GM19238 (cell line): ENCODE results near the gene RAD18.

ENCODE experiments used
- DNase-seq: peaks from one replicate; pipeline ENCODE4 v3.0.0; 2011; ENCODE audit warnings: low spot score; ENCODE audit not compliant: insufficient read length

RAD18 gene

GRCh38 chr3:8963137-8963853, at the start of gene RAD18:
Gene RAD18, minus strand, starts transcription at chr3:8963472. Its CDS starts 87 bp downstream, at chr3:8963385.
- DNase-seq: peak; percentile 64

- no peak for DNase-seq
These were observed 49.2 kb upstream of the RAD18 start for GRCh38 chr3:9012521-9012920.

GRCh38 chr3:9009976-9010545, 46.8 kb upstream of the RAD18 start:
- no peak for DNase-seq

- no peak for DNase-seq
These were observed 45.4 kb upstream of the RAD18 start for GRCh38 chr3:9008550-9009255.

- no peak for DNase-seq
These were observed 44.7 kb upstream of the RAD18 start for GRCh38 chr3:9007928-9008327.

GRCh38 chr3:9007213-9007612, 43.9 kb upstream of the RAD18 start:
- no peak for DNase-seq

- DNase-seq: no peak
These were observed 36.8 kb upstream of the RAD18 start for GRCh38 chr3:9000041-9000440.

GRCh38 chr3:8997151-8997550, 33.9 kb upstream of the RAD18 start:
- no peak for DNase-seq

GRCh38 chr3:8996681-8997121, 33.4 kb upstream of the RAD18 start:
- DNase-seq: no peak

GRCh38 chr3:8996216-8996615, 32.9 kb upstream of the RAD18 start:
- DNase-seq: no peak

GRCh38 chr3:8994226-8994625, 31.0 kb upstream of the RAD18 start:
- DNase-seq: no peak

- no peak for DNase-seq
These were observed 30.1 kb upstream of the RAD18 start for GRCh38 chr3:8993331-8993730.

- DNase-seq: no peak
These were observed 29.6 kb upstream of the RAD18 start for GRCh38 chr3:8992854-8993253.

GRCh38 chr3:8992199-8992598, 28.9 kb upstream of the RAD18 start:
- no peak for DNase-seq

- DNase-seq: no peak
These were observed 27.3 kb upstream of the RAD18 start for GRCh38 chr3:8990266-8991215.

- DNase-seq: no peak
These were observed 25.7 kb upstream of the RAD18 start for GRCh38 chr3:8988791-8989558.

- no peak for DNase-seq
These were observed 25.0 kb upstream of the RAD18 start for GRCh38 chr3:8988384-8988655.

- peak; percentile 81 for DNase-seq
These were observed 24.5 kb upstream of the RAD18 start for GRCh38 chr3:8987645-8988383.

- no peak for DNase-seq
These were observed 24.0 kb upstream of the RAD18 start for GRCh38 chr3:8987226-8987625.

GRCh38 chr3:8986741-8987140, 23.5 kb upstream of the RAD18 start:
- DNase-seq: no peak
